Calu3 (cell line): ENCODE measurements around the gene RNF214. TPM values are rescaled to one million over a fixed set of nuclear protein-coding genes. Genes with fewer than 3 reads are reported as not detected.

Source experiments
- BruUV-seq: library from RNA; stranded (reverse); fragments of 400-500 nt; replicated peaks from 2 replicates; lab custom pipeline; 2021; lab: Mats Ljungman, UMichigan
- CTCF ChIA-PET: fragments of 300-600 bp; sonication (Branson Sonifier 250); formaldehyde crosslinking; loops from one replicate; lab custom pipeline; 2022; ENCODE audit warnings: antibody characterized with exemption; lab: Charles Lee
- DNase-seq: peaks from one replicate; pipeline ENCODE4 v3.0.0; 2022
- H3K27ac Mint-ChIP-seq: one replicate; pipeline ENCODE4 v1.8.0; 2022; ENCODE audit warnings: mixed read lengths; ENCODE audit not compliant: unreplicated experiment
- H3K27me3 Mint-ChIP-seq: one replicate; pipeline ENCODE4 v1.8.0; 2022; ENCODE audit warnings: mixed read lengths; ENCODE audit not compliant: unreplicated experiment
- H3K36me3 Mint-ChIP-seq: one replicate; pipeline ENCODE4 v1.8.0; 2022; ENCODE audit warnings: mild to moderate bottlenecking, moderate library complexity, mixed read lengths; ENCODE audit not compliant: insufficient read depth, unreplicated experiment
- H3K4me1 Mint-ChIP-seq: one replicate; pipeline ENCODE4 v1.8.0; 2022; ENCODE audit warnings: mild to moderate bottlenecking, low read depth, mixed read lengths; ENCODE audit not compliant: unreplicated experiment
- H3K4me3 Mint-ChIP-seq: one replicate; pipeline ENCODE4 v1.8.0; 2022; ENCODE audit warnings: mild to moderate bottlenecking, low read depth, moderate library complexity, mixed read lengths; ENCODE audit not compliant: unreplicated experiment
- H3K9me3 Mint-ChIP-seq: one replicate; pipeline ENCODE4 v1.8.0; 2022; ENCODE audit warnings: low read depth, mixed read lengths; ENCODE audit not compliant: unreplicated experiment
- intact Hi-C: fragments of 100-400 bp; cut with micrococcal nuclease; formaldehyde crosslinking; loops from one replicate; pipeline ENCODE4 v1.10.0; 2022; ENCODE audit not compliant: unreplicated experiment
- total RNA-seq: library from RNA; stranded (reverse); gene quantifications from 2 replicates; pipeline ENCODE4 v1.2.3, GENCODE V29; 2022
- TF ChIP-seq, protein P1 (sequence below): fragments of 200-600 bp; IDR thresholded peaks from one replicate; pipeline ENCODE4 v1.8.0; 2022; ENCODE audit warnings: antibody characterized with exemption; ENCODE audit not compliant: unreplicated experiment

The RNF214 gene
- total RNA-seq, 1 experiment from 2014 or later: 19.2 TPM

DNA sequence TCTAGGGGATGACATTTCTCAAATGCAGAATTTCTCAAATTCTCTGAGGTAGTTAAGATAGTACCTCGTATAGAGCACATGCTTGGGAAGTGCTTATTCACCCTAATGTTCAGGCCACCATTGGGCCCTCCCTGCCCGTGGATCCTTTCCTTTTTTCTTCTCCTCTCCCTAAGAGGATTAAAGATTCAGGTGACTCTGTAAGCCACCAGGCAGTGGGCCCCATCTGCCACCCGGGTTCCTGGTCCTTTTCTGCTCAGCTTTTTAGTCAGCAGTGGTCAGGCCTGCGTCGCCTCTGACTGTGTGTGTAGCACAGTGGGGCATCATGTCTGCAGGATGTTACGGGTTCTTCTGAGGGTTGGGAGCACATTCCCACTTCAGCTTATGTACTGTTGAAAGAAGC lies 102.4 kb downstream of the RNF214 start:
- Mint-ChIP-seq H3K4me3 (no peak overlapping the region), H3K27me3 (no peaks in the 10 kb centered on the region), H3K36me3 (peaks cover 7% of the 10 kb centered on the region), H3K4me1 (no peaks in the 10 kb centered on the region), H3K27ac (no peak overlapping the region), H3K9me3 (no peaks in the 10 kb centered on the region)
- BruUV-seq: no TSS peak
- CTCF ChIA-PET: no interaction called here
- no peak for DNase-seq
- intact Hi-C loops: no loop called here
- TF ChIP-seq, protein P1, sequence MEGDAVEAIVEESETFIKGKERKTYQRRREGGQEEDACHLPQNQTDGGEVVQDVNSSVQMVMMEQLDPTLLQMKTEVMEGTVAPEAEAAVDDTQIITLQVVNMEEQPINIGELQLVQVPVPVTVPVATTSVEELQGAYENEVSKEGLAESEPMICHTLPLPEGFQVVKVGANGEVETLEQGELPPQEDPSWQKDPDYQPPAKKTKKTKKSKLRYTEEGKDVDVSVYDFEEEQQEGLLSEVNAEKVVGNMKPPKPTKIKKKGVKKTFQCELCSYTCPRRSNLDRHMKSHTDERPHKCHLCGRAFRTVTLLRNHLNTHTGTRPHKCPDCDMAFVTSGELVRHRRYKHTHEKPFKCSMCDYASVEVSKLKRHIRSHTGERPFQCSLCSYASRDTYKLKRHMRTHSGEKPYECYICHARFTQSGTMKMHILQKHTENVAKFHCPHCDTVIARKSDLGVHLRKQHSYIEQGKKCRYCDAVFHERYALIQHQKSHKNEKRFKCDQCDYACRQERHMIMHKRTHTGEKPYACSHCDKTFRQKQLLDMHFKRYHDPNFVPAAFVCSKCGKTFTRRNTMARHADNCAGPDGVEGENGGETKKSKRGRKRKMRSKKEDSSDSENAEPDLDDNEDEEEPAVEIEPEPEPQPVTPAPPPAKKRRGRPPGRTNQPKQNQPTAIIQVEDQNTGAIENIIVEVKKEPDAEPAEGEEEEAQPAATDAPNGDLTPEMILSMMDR: no peak

- H3K27me3 Mint-ChIP-seq: no peaks in the 10 kb centered on the region
- no TSS peak for BruUV-seq
- no peak for DNase-seq
- no peak overlapping the region for H3K27ac Mint-ChIP-seq
- peaks cover 7% of the 10 kb centered on the region for H3K36me3 Mint-ChIP-seq
- TF ChIP-seq, protein P1: no peak
- H3K4me3 Mint-ChIP-seq: no peak overlapping the region
- intact Hi-C loops: no loop called here
- CTCF ChIA-PET: no interaction called here
- no peaks in the 10 kb centered on the region for H3K4me1 Mint-ChIP-seq
- H3K9me3 Mint-ChIP-seq: no peaks in the 10 kb centered on the region
These were observed 102.9 kb downstream of the RNF214 start for GRCh38 chr11:117335399-117335798.

Other genes starting within 250 kb of the RNF214 start
- gene SIK3, start 134.2 kb upstream of the RNF214 start, total RNA-seq: 17.4 and 20.6 TPM in 2 replicates
- 66.7 and 74.5 TPM in 2 replicates for gene PAFAH1B2, start 88.4 kb upstream of the RNF214 start, total RNA-seq
- gene SIDT2, start 53.9 kb upstream of the RNF214 start, total RNA-seq: 12.2 and 15.4 TPM in 2 replicates
- 4.6 and 6.6 TPM in 2 replicates for gene TAGLN, start 33.3 kb upstream of the RNF214 start, total RNA-seq
- 44.3 and 49.2 TPM in 2 replicates for gene PCSK7, start 598 bp upstream of the RNF214 start, total RNA-seq
- 8.4 and 8.8 TPM in 2 replicates for gene BACE1-AS, start 58.7 kb downstream of the RNF214 start, total RNA-seq
- gene BACE1, start 83.6 kb downstream of the RNF214 start, total RNA-seq: 9.6 and 10.7 TPM in 2 replicates
- 25.4 and 29.6 TPM in 2 replicates for gene CEP164, start 95.2 kb downstream of the RNF214 start, total RNA-seq